Measurements from ENCODE around the gene TMEM33. TPM values are rescaled to one million over a fixed set of nuclear protein-coding genes. Genes with fewer than 3 reads are reported as not detected.
A peak's percentile ranks its signal among the peaks of the same experiment; 100 is the strongest.
"Not testable (repeated sequence)": the region's sequence is repeated elsewhere in the genome, so short reads cannot be mapped to it uniquely, and the experiment has no call there.

The TMEM33 gene
- total RNA-seq (2014; rRNA removed), result 56.9 and 64.4 TPM in 2 replicates
- 25.1 TPM for polyA plus RNA-seq (2012)

- DNase-seq (ENCODE audit: low read depth), result peak; percentile 84
Measured at GRCh38 chr4:41934901-41935651, at the start of gene TMEM33. Gene TMEM33 (plus strand): TSS chr4:41935429. CDS start chr4:41935485, 56 bp downstream.

- DNase-seq (ENCODE audit: low read depth), result no peak
Measured at GRCh38 chr4:41885456-41885855, 49.8 kb upstream of the TMEM33 start.

- DNase-seq (ENCODE audit: low read depth), result no peak
Measured at GRCh38 chr4:41887277-41887676, 48.0 kb upstream of the TMEM33 start.

- DNase-seq (ENCODE audit: low read depth), result peak; percentile 37
Measured at GRCh38 chr4:41887821-41888686, 47.2 kb upstream of the TMEM33 start.

GRCh38 chr4:41888687-41889074, 46.5 kb upstream of the TMEM33 start:
- DNase-seq (ENCODE audit: low read depth), result no peak

- no peak for DNase-seq (ENCODE audit: low read depth)
Measured at GRCh38 chr4:41889317-41889716, 45.9 kb upstream of the TMEM33 start.

GRCh38 chr4:41890085-41890484, 45.1 kb upstream of the TMEM33 start:
- no peak for DNase-seq (ENCODE audit: low read depth)

GRCh38 chr4:41896648-41897047, 38.6 kb upstream of the TMEM33 start:
- no peak for DNase-seq (ENCODE audit: low read depth)

GRCh38 chr4:41897698-41898097, 37.5 kb upstream of the TMEM33 start:
- no peak for DNase-seq (ENCODE audit: low read depth)

- not testable (repeated sequence) for DNase-seq (ENCODE audit: low read depth)
Measured at GRCh38 chr4:41909136-41909535, 26.1 kb upstream of the TMEM33 start.

- DNase-seq (ENCODE audit: low read depth), result no peak
Measured at GRCh38 chr4:41912546-41912945, 22.7 kb upstream of the TMEM33 start.

- DNase-seq (ENCODE audit: low read depth), result no peak
Measured at GRCh38 chr4:41913509-41913908, 21.7 kb upstream of the TMEM33 start.

- DNase-seq (ENCODE audit: low read depth), result no peak
Measured at GRCh38 chr4:41918278-41918677, 17.0 kb upstream of the TMEM33 start.

- not testable (repeated sequence) for DNase-seq (ENCODE audit: low read depth)
Measured at GRCh38 chr4:41920416-41920815, 14.8 kb upstream of the TMEM33 start.

GRCh38 chr4:41921476-41921875, 13.8 kb upstream of the TMEM33 start:
- DNase-seq (ENCODE audit: low read depth), result no peak

- no peak for DNase-seq (ENCODE audit: low read depth)
Measured at GRCh38 chr4:41927796-41928499, 7.3 kb upstream of the TMEM33 start.

- no peak for DNase-seq (ENCODE audit: low read depth)
Measured at GRCh38 chr4:41930139-41930831, 4.9 kb upstream of the TMEM33 start.

GRCh38 chr4:41932988-41933387, 2.2 kb upstream of the TMEM33 start:
- no peak for DNase-seq (ENCODE audit: low read depth)

GRCh38 chr4:41933997-41934503, 1.2 kb upstream of the TMEM33 start:
- no peak for DNase-seq (ENCODE audit: low read depth)

GRCh38 chr4:41934514-41934900, 722 bp upstream of the TMEM33 start:
- no peak for DNase-seq (ENCODE audit: low read depth)

GRCh38 chr4:41935652-41936021, 408 bp downstream of the TMEM33 start:
- DNase-seq (ENCODE audit: low read depth), result peak; percentile 18
